MCF 10A (cell line): ENCODE measurements around the gene UNKL. TPM values are rescaled to one million over a fixed set of nuclear protein-coding genes. Genes with fewer than 3 reads are reported as not detected.

Experiments used
- BruUV-seq: library from RNA; stranded (reverse); fragments of 400-500 nt; replicated peaks from 2 replicates; lab custom pipeline; 2021; lab: Mats Ljungman, UMichigan
- CTCF ChIA-PET: fragments of 300-600 bp; sonication (Branson Sonifier 250); formaldehyde crosslinking; extraction: SDS; loops from one replicate; lab custom pipeline; 2021; ENCODE audit warnings: antibody characterized with exemption, inconsistent platforms; lab: Yijun Ruan, JAX
- POLR2A ChIA-PET: fragments of 300-600, 350-650 bp; sonication (Branson Sonifier 250); formaldehyde crosslinking; extraction: SDS; loops from one replicate; lab custom pipeline; 2020; ENCODE audit warnings: antibody characterized with exemption, inconsistent platforms; lab: Yijun Ruan, JAX
- DNase-seq: peaks from one replicate; pipeline ENCODE4 v3.0.0-alpha.2; 2018; ENCODE audit not compliant: unreplicated experiment
- H3K27ac Mint-ChIP-seq: one replicate; pipeline ENCODE4 v1.8.0; 2022; ENCODE audit warnings: mild to moderate bottlenecking, low read depth, mixed read lengths; ENCODE audit not compliant: unreplicated experiment
- H3K27me3 Mint-ChIP-seq: one replicate; pipeline ENCODE4 v1.8.0; 2022; ENCODE audit warnings: mixed read lengths; ENCODE audit not compliant: insufficient read depth, unreplicated experiment
- H3K36me3 Mint-ChIP-seq: one replicate; pipeline ENCODE4 v1.8.0; 2022; ENCODE audit warnings: mild to moderate bottlenecking, moderate library complexity, mixed read lengths; ENCODE audit not compliant: insufficient read depth, unreplicated experiment
- H3K4me1 Mint-ChIP-seq: one replicate; pipeline ENCODE4 v1.8.0; 2022; ENCODE audit warnings: mixed read lengths; ENCODE audit not compliant: insufficient read depth, unreplicated experiment
- H3K4me3 Mint-ChIP-seq: one replicate; pipeline ENCODE4 v1.8.0; 2022; ENCODE audit warnings: mild to moderate bottlenecking, moderate library complexity, mixed read lengths; ENCODE audit not compliant: unreplicated experiment
- H3K9me3 Mint-ChIP-seq: one replicate; pipeline ENCODE4 v1.8.0; 2022; ENCODE audit warnings: mixed read lengths; ENCODE audit not compliant: unreplicated experiment
- intact Hi-C: fragments of 100-400 bp; cut with micrococcal nuclease; formaldehyde crosslinking; loops from 2 replicates; pipeline ENCODE4 v1.14.1; 2022
- total RNA-seq: library from RNA; stranded (reverse); gene quantifications from 2 replicates; pipeline ENCODE4 v1.2.3, GENCODE V29; 2022
- TF ChIP-seq, protein P1 (sequence below): fragments of 200-600 bp; IDR thresholded peaks from one replicate; pipeline ENCODE4 v1.8.0; 2022; ENCODE audit warnings: antibody characterized with exemption, mild to moderate bottlenecking; ENCODE audit not compliant: unreplicated experiment

Gene UNKL
- total RNA-seq, 1 experiment from 2014 or later, result 12.3 TPM

DNA sequence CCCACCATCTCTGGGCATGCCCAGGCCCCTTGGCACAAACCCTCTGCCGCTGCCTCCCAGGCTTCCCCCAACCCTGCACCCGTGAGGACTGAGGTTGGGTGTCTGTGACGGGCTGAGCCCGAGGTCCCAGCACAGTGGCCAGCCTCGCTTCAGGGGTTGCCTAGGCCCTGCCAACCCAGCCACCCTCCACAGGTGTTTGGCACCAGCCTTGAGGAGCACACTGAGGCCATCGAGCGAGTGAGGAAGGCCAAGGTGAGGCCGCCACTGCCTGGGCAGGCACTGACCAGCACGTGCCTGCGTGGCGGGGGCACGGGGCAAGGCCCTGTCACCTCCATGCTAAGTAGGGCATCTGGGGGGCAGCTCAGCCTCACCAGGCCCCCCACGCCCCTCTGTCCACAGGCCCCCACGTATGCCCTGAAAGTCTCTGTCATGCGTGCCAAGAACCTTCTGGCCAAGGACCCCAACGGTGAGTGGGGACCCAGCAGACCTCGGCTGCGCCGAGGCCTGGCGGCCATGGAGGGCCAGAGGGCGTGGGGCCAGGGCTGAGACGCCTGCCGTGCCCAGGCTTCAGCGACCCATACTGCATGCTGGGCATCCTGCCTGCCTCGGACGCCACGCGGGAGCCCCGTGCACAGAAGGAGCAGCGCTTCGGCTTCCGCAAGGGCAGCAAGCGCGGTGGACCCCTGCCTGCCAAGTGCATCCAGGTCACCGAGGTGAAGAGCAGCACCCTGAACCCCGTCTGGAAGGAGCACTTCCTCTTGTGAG is 73.6 kb downstream of the UNKL start:
- Mint-ChIP-seq H3K4me3 (no peak overlapping the region), H3K27me3 (no peaks in the 10 kb centered on the region), H3K9me3 (no peaks in the 10 kb centered on the region), H3K4me1 (peaks cover 13% of the 10 kb centered on the region), H3K36me3 (no peaks in the 10 kb centered on the region), H3K27ac (no peak overlapping the region)
- CTCF ChIA-PET, result interaction anchor here (0.7 kb wide), 1 partner anchor 124 kb away, joined by 3 read pairs; no protein-coding TSS in a partner anchor
- no peak for DNase-seq
- POLR2A ChIA-PET, result no interaction called here
- intact Hi-C loops, result no loop called here
- TF ChIP-seq, protein P1, sequence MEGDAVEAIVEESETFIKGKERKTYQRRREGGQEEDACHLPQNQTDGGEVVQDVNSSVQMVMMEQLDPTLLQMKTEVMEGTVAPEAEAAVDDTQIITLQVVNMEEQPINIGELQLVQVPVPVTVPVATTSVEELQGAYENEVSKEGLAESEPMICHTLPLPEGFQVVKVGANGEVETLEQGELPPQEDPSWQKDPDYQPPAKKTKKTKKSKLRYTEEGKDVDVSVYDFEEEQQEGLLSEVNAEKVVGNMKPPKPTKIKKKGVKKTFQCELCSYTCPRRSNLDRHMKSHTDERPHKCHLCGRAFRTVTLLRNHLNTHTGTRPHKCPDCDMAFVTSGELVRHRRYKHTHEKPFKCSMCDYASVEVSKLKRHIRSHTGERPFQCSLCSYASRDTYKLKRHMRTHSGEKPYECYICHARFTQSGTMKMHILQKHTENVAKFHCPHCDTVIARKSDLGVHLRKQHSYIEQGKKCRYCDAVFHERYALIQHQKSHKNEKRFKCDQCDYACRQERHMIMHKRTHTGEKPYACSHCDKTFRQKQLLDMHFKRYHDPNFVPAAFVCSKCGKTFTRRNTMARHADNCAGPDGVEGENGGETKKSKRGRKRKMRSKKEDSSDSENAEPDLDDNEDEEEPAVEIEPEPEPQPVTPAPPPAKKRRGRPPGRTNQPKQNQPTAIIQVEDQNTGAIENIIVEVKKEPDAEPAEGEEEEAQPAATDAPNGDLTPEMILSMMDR, result no peak
- BruUV-seq, result no TSS peak

DNA sequence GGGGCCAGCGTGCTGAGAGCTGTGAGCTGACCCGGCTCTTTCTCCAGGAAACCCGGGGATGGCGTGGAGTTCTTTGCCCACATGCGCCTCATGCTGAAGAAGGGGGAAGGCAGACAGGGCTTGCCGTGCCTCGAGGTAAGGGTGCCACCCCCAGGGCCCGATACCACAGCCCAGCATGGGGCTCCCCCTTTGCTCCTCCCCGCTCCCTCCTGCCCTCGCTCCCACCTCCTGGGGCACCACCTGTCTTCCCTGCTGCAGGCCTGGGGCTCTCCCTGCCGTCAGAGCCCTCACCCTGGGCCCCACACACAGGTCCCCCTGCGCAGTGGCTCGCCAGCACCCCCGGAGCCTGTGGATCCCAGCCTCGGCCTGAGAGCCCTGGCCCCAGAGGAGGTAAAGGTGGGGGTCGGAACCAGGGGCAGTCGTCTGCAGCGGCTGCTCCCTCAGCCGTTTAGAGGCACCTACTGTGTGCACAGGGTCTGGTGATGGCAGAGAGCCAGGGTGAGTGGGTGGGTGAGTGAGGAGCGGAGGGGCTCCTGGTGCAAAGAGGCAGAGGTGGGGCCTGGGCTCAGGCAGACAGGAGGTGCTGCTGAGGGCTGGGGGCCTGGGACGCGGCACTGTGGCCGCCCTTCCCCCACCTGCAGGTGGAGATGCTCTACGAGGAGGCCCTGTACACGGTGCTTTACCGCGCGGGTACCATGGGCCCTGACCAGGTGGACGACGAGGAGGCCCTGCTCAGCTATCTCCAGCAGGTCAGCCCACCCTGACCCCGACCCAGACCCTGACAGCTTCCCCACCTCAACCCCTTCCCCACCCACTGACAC is 75.4 kb downstream of the UNKL start:
- Mint-ChIP-seq H3K27ac (no peak overlapping the region), H3K27me3 (peaks cover 13% of the 10 kb centered on the region), H3K36me3 (no peaks in the 10 kb centered on the region), H3K9me3 (no peaks in the 10 kb centered on the region), H3K4me3 (no peak overlapping the region), H3K4me1 (peaks cover 13% of the 10 kb centered on the region)
- POLR2A ChIA-PET, result no interaction called here
- no peak for DNase-seq
- intact Hi-C loops, result no loop called here
- BruUV-seq, result no TSS peak
- TF ChIP-seq, protein P1, result no peak
- CTCF ChIA-PET, result no interaction called here

DNA sequence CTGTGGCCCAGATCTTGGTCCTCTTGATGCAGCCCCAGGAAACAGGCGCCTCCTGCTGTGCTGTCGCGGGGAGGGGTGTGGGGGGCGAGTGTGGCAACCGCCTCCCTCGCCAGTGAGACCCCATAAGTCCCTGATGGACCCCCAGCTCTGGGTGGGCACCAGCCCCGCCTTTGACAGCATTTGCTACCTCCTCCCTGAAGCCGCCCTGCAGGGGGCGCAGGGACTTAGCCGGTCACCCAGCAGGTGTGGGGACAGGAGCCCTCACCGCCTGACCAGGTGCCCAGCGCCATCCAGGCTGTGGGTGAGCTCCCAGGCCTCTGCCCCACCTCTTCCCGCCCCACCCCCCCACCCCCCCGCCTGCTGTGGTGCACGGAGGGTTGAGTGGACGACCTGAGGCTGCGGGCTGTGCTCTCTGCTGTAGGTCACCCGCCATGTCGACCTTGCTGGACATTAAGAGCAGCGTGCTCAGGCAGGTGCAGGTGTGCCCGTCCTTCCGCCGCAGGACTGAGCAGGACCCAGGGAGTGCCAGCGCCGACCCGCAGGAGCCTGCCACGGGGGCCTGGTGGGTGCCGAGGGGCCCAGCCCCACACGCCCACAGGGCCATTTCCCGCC is 76.3 kb downstream of the UNKL start:
- H3K27me3 Mint-ChIP-seq, result peaks cover 13% of the 10 kb centered on the region
- ChIA-PET CTCF (no interaction called here), POLR2A (no interaction called here)
- H3K9me3 Mint-ChIP-seq, result no peaks in the 10 kb centered on the region
- no peak overlapping the region for H3K4me3 Mint-ChIP-seq
- H3K36me3 Mint-ChIP-seq, result no peaks in the 10 kb centered on the region
- peaks cover 7% of the 10 kb centered on the region for H3K4me1 Mint-ChIP-seq
- no peak overlapping the region for H3K27ac Mint-ChIP-seq
- TF ChIP-seq, protein P1, result peak; percentile 43
- DNase-seq, result peak; percentile 20
- intact Hi-C loops, result no loop called here
- BruUV-seq, result no TSS peak

DNA sequence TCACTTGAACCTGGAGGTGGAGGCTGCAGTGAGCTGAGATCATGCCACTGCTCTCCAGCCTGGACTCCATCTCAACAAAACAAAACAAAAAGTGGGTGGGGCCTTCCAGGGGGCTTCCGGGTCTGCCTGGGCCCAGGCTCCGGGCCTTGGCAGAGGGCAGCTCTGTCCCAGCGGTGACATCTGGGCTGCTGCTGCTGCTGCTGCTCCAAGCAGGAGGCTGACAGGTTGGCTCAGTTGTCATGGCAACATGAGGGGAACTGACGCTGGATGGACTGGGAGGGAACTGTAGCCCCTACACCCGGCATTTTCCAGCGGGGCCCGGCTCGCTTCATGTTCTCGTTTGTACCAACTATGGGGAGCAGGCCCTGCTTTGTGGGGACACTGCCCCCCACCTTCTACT is 77.0 kb downstream of the UNKL start:
- H3K27me3 Mint-ChIP-seq, result peaks cover 13% of the 10 kb centered on the region

More for the DNA sequence above, 77.0 kb downstream of the UNKL start:
- Mint-ChIP-seq H3K4me3 (no peak overlapping the region), H3K9me3 (no peaks in the 10 kb centered on the region), H3K27ac (no peak overlapping the region), H3K36me3 (no peaks in the 10 kb centered on the region), H3K4me1 (no peaks in the 10 kb centered on the region)
- CTCF ChIA-PET, result no interaction called here
- intact Hi-C loops, result no loop called here
- TF ChIP-seq, protein P1, result no peak
- DNase-seq, result no peak
- no TSS peak for BruUV-seq
- POLR2A ChIA-PET, result no interaction called here
